ENCODE data around the gene ESR2. TPM values are rescaled to one million over a fixed set of nuclear protein-coding genes. Genes with fewer than 3 reads are reported as not detected.
"Not testable (repeated sequence)": the region's sequence is repeated elsewhere in the genome, so short reads cannot be mapped to it uniquely, and the experiment has no call there.

ESR2 gene
- polyA plus RNA-seq, 3 donors: 0.04 TPM; not detected in 2

DNA sequence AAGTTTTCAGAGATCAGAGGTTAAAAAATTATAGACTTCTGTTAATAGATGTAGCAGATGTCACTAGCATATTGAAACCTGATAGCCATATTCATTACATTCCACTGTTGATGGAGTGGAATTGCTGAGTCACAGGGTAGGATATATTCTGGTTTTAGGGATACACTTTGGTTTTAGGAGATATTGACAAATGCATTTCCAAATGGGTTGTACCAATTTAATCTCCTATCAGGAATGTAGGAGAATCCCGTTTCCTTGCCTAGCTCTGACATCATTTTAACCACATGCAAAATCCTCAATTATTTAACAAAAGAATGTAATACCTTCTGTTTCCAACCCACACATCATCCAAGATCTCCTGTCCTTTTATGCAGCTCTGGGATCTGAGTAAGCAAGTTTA, 30.7 kb upstream of the ESR2 start:
- Mint-ChIP-seq H3K27ac (no peak overlapping the region), H3K4me3 (no peak overlapping the region), H3K27me3 (ENCODE audit: low read depth in 3 of 3) (peaks cover 2 to 10% (median 6%) of the 10 kb centered on the region in 3 donors), H3K9me3 (peaks cover 0 to 6% (median 0%) of the 10 kb centered on the region in 7 donors), H3K36me3 (no peaks in the 10 kb centered on the region), H3K4me1 (no peaks in the 10 kb centered on the region)
- H3K4me2 ChIP-seq (replicated peaks; ENCODE audit: extremely low read depth, low read length, poor library complexity, severe bottlenecking): no peak overlapping the region
- no peak overlapping the region for H3K27ac ChIP-seq (ENCODE audit: low read depth in 1 of 2, low read length in 2 of 2)
- H3K9me3 ChIP-seq (replicated peaks in 1 of 2; ENCODE audit: control insufficient read depth in 1 of 2, insufficient read depth in 1 of 2, low read length in 2 of 2): no peaks in the 10 kb centered on the region
- DNase-seq: no peak
- H3K4me1 ChIP-seq (ENCODE audit: control insufficient read depth in 1 of 2, insufficient read depth in 2 of 2, low read length in 2 of 2): no peaks in the 10 kb centered on the region
- no CpG with 5 or more reads among the region's 1 CpG for WGBS (ENCODE audit: insufficient coverage)
- H4K20me1 ChIP-seq (ENCODE audit: insufficient read depth, low read length): no peaks in the 10 kb centered on the region
- no peaks in the 10 kb centered on the region for H3K27me3 ChIP-seq (ENCODE audit: control insufficient read depth in 2 of 2, insufficient read depth in 2 of 2, low read length in 2 of 2)
- no peak overlapping the region for H3K4me3 ChIP-seq (replicated peaks in 1 of 3; ENCODE audit: low read depth in 2 of 3, low read length in 3 of 3)
- H3K36me3 ChIP-seq (replicated peaks in 1 of 2; ENCODE audit: control insufficient read depth in 1 of 2, insufficient read depth in 2 of 2, low read length in 2 of 2): no peaks in the 10 kb centered on the region
- H2AFZ ChIP-seq (ENCODE audit: insufficient read depth, low read depth, low read length, poor library complexity, severe bottlenecking): no peak overlapping the region
- no peak overlapping the region for H3K9ac ChIP-seq (ENCODE audit: insufficient read depth, low read length, poor library complexity, severe bottlenecking)
- intact Hi-C loops (cut with micrococcal nuclease): no loop called here
- H3K79me2 ChIP-seq (ENCODE audit: insufficient read depth, low read length): no peaks in the 10 kb centered on the region
- TF ChIP-seq, protein P1, sequence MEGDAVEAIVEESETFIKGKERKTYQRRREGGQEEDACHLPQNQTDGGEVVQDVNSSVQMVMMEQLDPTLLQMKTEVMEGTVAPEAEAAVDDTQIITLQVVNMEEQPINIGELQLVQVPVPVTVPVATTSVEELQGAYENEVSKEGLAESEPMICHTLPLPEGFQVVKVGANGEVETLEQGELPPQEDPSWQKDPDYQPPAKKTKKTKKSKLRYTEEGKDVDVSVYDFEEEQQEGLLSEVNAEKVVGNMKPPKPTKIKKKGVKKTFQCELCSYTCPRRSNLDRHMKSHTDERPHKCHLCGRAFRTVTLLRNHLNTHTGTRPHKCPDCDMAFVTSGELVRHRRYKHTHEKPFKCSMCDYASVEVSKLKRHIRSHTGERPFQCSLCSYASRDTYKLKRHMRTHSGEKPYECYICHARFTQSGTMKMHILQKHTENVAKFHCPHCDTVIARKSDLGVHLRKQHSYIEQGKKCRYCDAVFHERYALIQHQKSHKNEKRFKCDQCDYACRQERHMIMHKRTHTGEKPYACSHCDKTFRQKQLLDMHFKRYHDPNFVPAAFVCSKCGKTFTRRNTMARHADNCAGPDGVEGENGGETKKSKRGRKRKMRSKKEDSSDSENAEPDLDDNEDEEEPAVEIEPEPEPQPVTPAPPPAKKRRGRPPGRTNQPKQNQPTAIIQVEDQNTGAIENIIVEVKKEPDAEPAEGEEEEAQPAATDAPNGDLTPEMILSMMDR (IDR thresholded peaks at IDR 0.05): no peak

DNA sequence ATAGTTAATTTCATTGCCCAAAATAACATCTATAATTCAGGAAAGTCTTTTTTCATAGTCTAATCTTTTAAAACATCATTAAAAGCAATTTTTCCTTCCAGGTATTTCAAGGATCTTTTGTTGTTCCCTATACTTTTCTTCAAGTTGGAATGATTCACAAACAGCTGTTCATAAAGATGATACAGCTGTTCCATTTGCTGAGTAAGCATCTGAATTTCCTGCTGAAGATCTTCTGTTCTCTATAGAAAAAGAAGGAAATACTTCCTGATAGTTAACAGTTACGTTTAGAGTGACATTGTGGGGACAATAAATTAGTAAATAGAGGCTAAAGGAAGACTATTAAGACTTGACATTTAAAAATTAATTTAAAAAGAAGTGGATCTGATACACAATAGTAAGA, 30.3 kb upstream of the ESR2 start:
- WGBS (ENCODE audit: insufficient coverage): no CpG with 5 or more reads among the region's 1 CpG
- no peak overlapping the region for H3K27ac Mint-ChIP-seq
- no peaks in the 10 kb centered on the region for H3K36me3 Mint-ChIP-seq
- no peak overlapping the region for H3K4me3 Mint-ChIP-seq
- H3K9me3 Mint-ChIP-seq: peaks cover 0 to 6% (median 0%) of the 10 kb centered on the region in 7 donors
- no peaks in the 10 kb centered on the region for H3K79me2 ChIP-seq (ENCODE audit: insufficient read depth, low read length)
- H3K9ac ChIP-seq (ENCODE audit: insufficient read depth, low read length, poor library complexity, severe bottlenecking): no peak overlapping the region
- no peaks in the 10 kb centered on the region for H3K36me3 ChIP-seq (replicated peaks in 1 of 2; ENCODE audit: control insufficient read depth in 1 of 2, insufficient read depth in 2 of 2, low read length in 2 of 2)
- H3K27ac ChIP-seq (ENCODE audit: low read depth in 1 of 2, low read length in 2 of 2): no peak overlapping the region
- H3K4me1 ChIP-seq (ENCODE audit: control insufficient read depth in 1 of 2, insufficient read depth in 2 of 2, low read length in 2 of 2): no peaks in the 10 kb centered on the region
- no peaks in the 10 kb centered on the region for H3K4me1 Mint-ChIP-seq
- no peak for DNase-seq
- H3K4me3 ChIP-seq (replicated peaks in 1 of 3; ENCODE audit: low read depth in 2 of 3, low read length in 3 of 3): no peak overlapping the region
- no peaks in the 10 kb centered on the region for H4K20me1 ChIP-seq (ENCODE audit: insufficient read depth, low read length)
- TF ChIP-seq, protein P1 (IDR thresholded peaks at IDR 0.05): no peak
- H3K27me3 ChIP-seq (ENCODE audit: control insufficient read depth in 2 of 2, insufficient read depth in 2 of 2, low read length in 2 of 2): no peaks in the 10 kb centered on the region
- no peak overlapping the region for H3K4me2 ChIP-seq (replicated peaks; ENCODE audit: extremely low read depth, low read length, poor library complexity, severe bottlenecking)
- no peaks in the 10 kb centered on the region for H3K9me3 ChIP-seq (replicated peaks in 1 of 2; ENCODE audit: control insufficient read depth in 1 of 2, insufficient read depth in 1 of 2, low read length in 2 of 2)
- intact Hi-C loops (cut with micrococcal nuclease): no loop called here
- H2AFZ ChIP-seq (ENCODE audit: insufficient read depth, low read depth, low read length, poor library complexity, severe bottlenecking): no peak overlapping the region
- H3K27me3 Mint-ChIP-seq (ENCODE audit: low read depth in 3 of 3): peaks cover 2 to 9% (median 6%) of the 10 kb centered on the region in 3 donors

DNA sequence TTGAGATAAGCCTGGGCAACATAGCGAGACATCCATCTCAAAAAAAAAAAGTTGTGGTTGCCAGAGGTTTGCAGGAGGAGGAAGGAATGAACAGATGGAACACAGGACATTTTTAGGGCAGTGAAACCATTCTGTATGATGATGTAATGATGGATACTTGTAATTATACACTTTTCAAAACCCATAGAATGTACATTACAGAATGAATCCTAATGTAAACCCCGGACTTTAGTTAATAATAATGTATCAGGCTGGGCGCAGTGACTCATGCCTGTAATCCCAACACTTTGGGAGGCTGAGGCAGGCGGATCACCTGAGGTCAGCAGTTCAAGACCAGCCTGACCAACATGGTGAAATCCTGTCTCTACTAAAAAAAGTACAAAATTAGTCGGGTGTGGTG, 26.2 kb upstream of the ESR2 start:
- H3K36me3 Mint-ChIP-seq; DNase-seq; H3K79me2 ChIP-seq (ENCODE audit: insufficient read depth, low read length); H3K27me3 ChIP-seq (ENCODE audit: control insufficient read depth in 2 of 2, insufficient read depth in 2 of 2, low read length in 2 of 2); H4K20me1 ChIP-seq (ENCODE audit: insufficient read depth, low read length); H3K9me3 Mint-ChIP-seq; H3K4me3 Mint-ChIP-seq; H3K27ac Mint-ChIP-seq; H3K36me3 ChIP-seq (replicated peaks in 1 of 2; ENCODE audit: control insufficient read depth in 1 of 2, insufficient read depth in 2 of 2, low read length in 2 of 2); H3K4me1 Mint-ChIP-seq; H3K4me3 ChIP-seq (replicated peaks in 1 of 3; ENCODE audit: low read depth in 2 of 3, low read length in 3 of 3); intact Hi-C loops (cut with micrococcal nuclease); H3K27ac ChIP-seq (ENCODE audit: low read depth in 1 of 2, low read length in 2 of 2); H3K27me3 Mint-ChIP-seq (ENCODE audit: low read depth in 3 of 3); H3K9me3 ChIP-seq (replicated peaks in 1 of 2; ENCODE audit: control insufficient read depth in 1 of 2, insufficient read depth in 1 of 2, low read length in 2 of 2); H3K9ac ChIP-seq (ENCODE audit: insufficient read depth, low read length, poor library complexity, severe bottlenecking); H3K4me2 ChIP-seq (replicated peaks; ENCODE audit: extremely low read depth, low read length, poor library complexity, severe bottlenecking); H3K4me1 ChIP-seq (ENCODE audit: control insufficient read depth in 1 of 2, insufficient read depth in 2 of 2, low read length in 2 of 2); H2AFZ ChIP-seq (ENCODE audit: insufficient read depth, low read depth, low read length, poor library complexity, severe bottlenecking): not testable (repeated sequence)
- 14% methylated on average over 1 of the region's 5 CpGs for WGBS (ENCODE audit: insufficient coverage)

Measured in CD14-positive monocyte (primary cell).